Measurements from ENCODE around the gene CYP27B1. TPM values are rescaled to one million over a fixed set of nuclear protein-coding genes. Genes with fewer than 3 reads are reported as not detected.
A peak's percentile ranks its signal among the peaks of the same experiment; 100 is the strongest.

The CYP27B1 gene
- total RNA-seq, 2 experiments from 2014 or later: 6.6 to 6.8 TPM

GRCh38 chr12:57782608-57783465 is 16.0 kb upstream of the CYP27B1 start, which contains the start of gene TSFM:
Gene TSFM (plus strand): TSS chr12:57782787. CDS start chr12:57782802, 15 bp downstream.
- Mint-ChIP-seq H3K4me3 (peak within 1 kb of the TSS; percentile 98), H3K27me3 (no peaks in the 10 kb centered on the region), H3K9me3 (ENCODE audit: low read depth) (no peaks in the 10 kb centered on the region), H3K36me3 (ENCODE audit: low read depth) (peaks cover 16% of the 10 kb centered on the region), H3K27ac (peak within 1 kb of the TSS; percentile 98), H3K4me1 (peaks cover 35% of the 10 kb centered on the region)
- intact Hi-C loops (cut with DNase I, micrococcal nuclease): loop anchor here (1.0 to 5.0 kb wide), 6 partner anchors 11 to 158 kb away; partner anchors contain the start of genes CTDSP2 (in 2 of the 2), EEF1AKMT3 (in 2 of the 2), METTL1 (in 2 of the 2) and ATP23 (in 1 of the 2)
- ChIA-PET POLR2A (interaction anchor here (0.9 to 1.1 kb wide), 2 partner anchors 11 to 159 kb away, joined by 3 to 5 read pairs; partner anchors contain the start of genes ATP23, EEF1AKMT3 and METTL1), CTCF (interaction anchor here (0.6 to 3.8 kb wide), 25 partner anchors 10 to 157 kb away, joined by 3 to 24 read pairs (median 4); partner anchors contain the start of genes AVIL, CDK4, EEF1AKMT3 and METTL1)
- ATAC-seq: peak; percentile 93
- peak; percentile 99 for DNase-seq

- H3K27me3 Mint-ChIP-seq: no peaks in the 10 kb centered on the region
- intact Hi-C loops (cut with DNase I, micrococcal nuclease): loop anchor here (1.0 to 5.0 kb wide), 6 partner anchors 10 to 159 kb away; partner anchors contain the start of genes CTDSP2 (in 2 of the 2), EEF1AKMT3 (in 2 of the 2), METTL1 (in 2 of the 2) and ATP23 (in 1 of the 2)
- H3K4me1 Mint-ChIP-seq: peaks cover 35% of the 10 kb centered on the region
- ATAC-seq (peak; percentile 2), DNase-seq (no peak)
- H3K4me3 Mint-ChIP-seq: peak overlapping the region; percentile 98
- no peaks in the 10 kb centered on the region for H3K9me3 Mint-ChIP-seq (ENCODE audit: low read depth)
- CTCF ChIA-PET: interaction anchor here (0.9 to 3.8 kb wide), 17 partner anchors 10 to 607 kb away, joined by 3 to 24 read pairs (median 4); partner anchors contain the start of genes EEF1AKMT3, METTL1 and TSPAN31
- POLR2A ChIA-PET: interaction anchor here (1.1 kb wide), 1 partner anchor 159 kb away, joined by 3 read pairs; the partner anchor contains the start of gene ATP23
- peak overlapping the region; percentile 98 for H3K27ac Mint-ChIP-seq
- peaks cover 16% of the 10 kb centered on the region for H3K36me3 Mint-ChIP-seq (ENCODE audit: low read depth)
These were observed 15.3 kb upstream of the CYP27B1 start for GRCh38 chr12:57782243-57782607.

- Mint-ChIP-seq H3K4me3 (peak overlapping the region; percentile 98), H3K36me3 (ENCODE audit: low read depth) (peaks cover 15% of the 10 kb centered on the region), H3K27ac (peak overlapping the region; percentile 98), H3K27me3 (no peaks in the 10 kb centered on the region), H3K9me3 (ENCODE audit: low read depth) (no peaks in the 10 kb centered on the region), H3K4me1 (peaks cover 35% of the 10 kb centered on the region)
- ChIA-PET POLR2A (interaction anchor here (1.1 kb wide), 1 partner anchor 160 kb away, joined by 3 read pairs; the partner anchor contains the start of gene ATP23), CTCF (interaction anchor here (0.7 to 3.8 kb wide), 13 partner anchors 9 to 606 kb away, joined by 3 to 24 read pairs (median 4); partner anchors contain the start of genes EEF1AKMT3, METTL1 and TSPAN31)
- intact Hi-C loops (cut with DNase I, micrococcal nuclease): loop anchor here (1.0 to 5.0 kb wide), 6 partner anchors 10 to 159 kb away; partner anchors contain the start of genes CTDSP2 (in 2 of the 2), EEF1AKMT3 (in 2 of the 2), METTL1 (in 2 of the 2) and ATP23 (in 1 of the 2)
- DNase-seq: no peak
- ATAC-seq: no peak
These were observed 14.9 kb upstream of the CYP27B1 start for GRCh38 chr12:57781801-57782200.

GRCh38 chr12:57781244-57781643 is 14.4 kb upstream of the CYP27B1 start:
- H3K27ac Mint-ChIP-seq: peak overlapping the region; percentile 98
- POLR2A ChIA-PET: no interaction called here
- DNase-seq: no peak
- H3K9me3 Mint-ChIP-seq (ENCODE audit: low read depth): no peaks in the 10 kb centered on the region
- H3K4me1 Mint-ChIP-seq: peaks cover 35% of the 10 kb centered on the region
- CTCF ChIA-PET: interaction anchor here (0.7 to 3.8 kb wide), 16 partner anchors 9 to 606 kb away, joined by 3 to 24 read pairs (median 4); partner anchors contain the start of genes EEF1AKMT3, METTL1 and TSPAN31
- no peak overlapping the region for H3K4me3 Mint-ChIP-seq
- no peaks in the 10 kb centered on the region for H3K27me3 Mint-ChIP-seq
- no peak for ATAC-seq
- intact Hi-C loops (cut with DNase I, micrococcal nuclease): loop anchor here in 1 of 2 experiments (5.0 kb wide), 1 partner anchor 66 kb away; the partner anchor contains the start of gene CTDSP2
- peaks cover 16% of the 10 kb centered on the region for H3K36me3 Mint-ChIP-seq (ENCODE audit: low read depth)

GRCh38 chr12:57780284-57780897 is 13.5 kb upstream of the CYP27B1 start:
- ChIA-PET CTCF (interaction anchor here (1.1 to 1.7 kb wide), 4 partner anchors 21 to 124 kb away, joined by 3 to 4 read pairs (median 4); no protein-coding TSS in a partner anchor), POLR2A (no interaction called here)
- intact Hi-C loops (cut with DNase I, micrococcal nuclease): loop anchor here in 1 of 2 experiments (5.0 kb wide), 1 partner anchor 67 kb away; the partner anchor contains the start of gene CTDSP2
- Mint-ChIP-seq H3K27ac (no peak overlapping the region), H3K9me3 (ENCODE audit: low read depth) (no peaks in the 10 kb centered on the region), H3K4me1 (peaks cover 37% of the 10 kb centered on the region), H3K36me3 (ENCODE audit: low read depth) (peaks cover 22% of the 10 kb centered on the region), H3K4me3 (no peak overlapping the region), H3K27me3 (no peaks in the 10 kb centered on the region)
- no peak for DNase-seq
- no peak for ATAC-seq

- H3K4me3 Mint-ChIP-seq: no peak overlapping the region
- DNase-seq: no peak
- intact Hi-C loops (cut with DNase I, micrococcal nuclease): loop anchor here in 1 of 2 experiments (5.0 kb wide), 1 partner anchor 68 kb away; the partner anchor contains the start of gene CTDSP2
- no peaks in the 10 kb centered on the region for H3K9me3 Mint-ChIP-seq (ENCODE audit: low read depth)
- no peaks in the 10 kb centered on the region for H3K27me3 Mint-ChIP-seq
- ATAC-seq: no peak
- ChIA-PET POLR2A (no interaction called here), CTCF (interaction anchor here (0.6 to 2.7 kb wide), 9 partner anchors 14 to 137 kb away, joined by 3 to 15 read pairs (median 4); no protein-coding TSS in a partner anchor)
- peak overlapping the region; percentile 17 for H3K27ac Mint-ChIP-seq
- H3K36me3 Mint-ChIP-seq (ENCODE audit: low read depth): peaks cover 22% of the 10 kb centered on the region
- H3K4me1 Mint-ChIP-seq: peaks cover 37% of the 10 kb centered on the region
These were observed 12.9 kb upstream of the CYP27B1 start for GRCh38 chr12:57779736-57780135.

- Mint-ChIP-seq H3K27ac (no peak overlapping the region), H3K4me1 (peaks cover 36% of the 10 kb centered on the region), H3K9me3 (ENCODE audit: low read depth) (no peaks in the 10 kb centered on the region), H3K27me3 (no peaks in the 10 kb centered on the region), H3K4me3 (no peak overlapping the region), H3K36me3 (ENCODE audit: low read depth) (peaks cover 18% of the 10 kb centered on the region)
- DNase-seq (no peak), ATAC-seq (no peak)
- POLR2A ChIA-PET: interaction anchor here (0.7 kb wide), 1 partner anchor 18 kb away, joined by 7 read pairs; no protein-coding TSS in a partner anchor
- intact Hi-C loops (cut with DNase I, micrococcal nuclease): no loop called here
- CTCF ChIA-PET: interaction anchor here (2.7 kb wide), 1 partner anchor 21 kb away, joined by 15 read pairs; no protein-coding TSS in a partner anchor
These were observed 11.0 kb upstream of the CYP27B1 start for GRCh38 chr12:57777911-57778310.

- intact Hi-C loops (cut with DNase I, micrococcal nuclease): no loop called here
- CTCF ChIA-PET: interaction anchor here (0.6 to 2.7 kb wide), 4 partner anchors 11 to 127 kb away, joined by 3 to 15 read pairs (median 3); partner anchors contain the start of gene CYP27B1
- DNase-seq (no peak), ATAC-seq (no peak)
- Mint-ChIP-seq H3K9me3 (ENCODE audit: low read depth) (no peaks in the 10 kb centered on the region), H3K36me3 (ENCODE audit: low read depth) (peaks cover 16% of the 10 kb centered on the region), H3K4me3 (no peak overlapping the region), H3K27ac (no peak overlapping the region), H3K4me1 (peaks cover 33% of the 10 kb centered on the region), H3K27me3 (no peaks in the 10 kb centered on the region)
- POLR2A ChIA-PET: interaction anchor here (0.7 kb wide), 1 partner anchor 17 kb away, joined by 7 read pairs; no protein-coding TSS in a partner anchor
These were observed 10.5 kb upstream of the CYP27B1 start for GRCh38 chr12:57777367-57777766.

GRCh38 chr12:57776247-57776587 is 9.3 kb upstream of the CYP27B1 start:
- H3K4me1 Mint-ChIP-seq: peaks cover 28% of the 10 kb centered on the region
- H3K36me3 Mint-ChIP-seq (ENCODE audit: low read depth): peaks cover 16% of the 10 kb centered on the region
- intact Hi-C loops (cut with DNase I, micrococcal nuclease): no loop called here
- ChIA-PET CTCF (interaction anchor here (1.2 to 1.5 kb wide), 2 partner anchors 16 to 18 kb away, joined by 3 to 4 read pairs; no protein-coding TSS in a partner anchor), POLR2A (no interaction called here)
- no peak overlapping the region for H3K27ac Mint-ChIP-seq
- no peaks in the 10 kb centered on the region for H3K9me3 Mint-ChIP-seq (ENCODE audit: low read depth)
- no peak for ATAC-seq
- no peak for DNase-seq
- no peaks in the 10 kb centered on the region for H3K27me3 Mint-ChIP-seq
- H3K4me3 Mint-ChIP-seq: no peak overlapping the region

GRCh38 chr12:57775563-57776246 is 8.8 kb upstream of the CYP27B1 start:
- no peak for DNase-seq
- intact Hi-C loops (cut with DNase I, micrococcal nuclease): no loop called here
- POLR2A ChIA-PET: interaction anchor here (0.6 kb wide), 1 partner anchor 10 kb away, joined by 3 read pairs; no protein-coding TSS in a partner anchor

More at GRCh38 chr12:57775563-57776246, 8.8 kb upstream of the CYP27B1 start:
- H3K9me3 Mint-ChIP-seq (ENCODE audit: low read depth): no peaks in the 10 kb centered on the region
- H3K36me3 Mint-ChIP-seq (ENCODE audit: low read depth): peaks cover 18% of the 10 kb centered on the region
- H3K4me1 Mint-ChIP-seq: peaks cover 26% of the 10 kb centered on the region
- no peak overlapping the region for H3K4me3 Mint-ChIP-seq
- no peak overlapping the region for H3K27ac Mint-ChIP-seq
- H3K27me3 Mint-ChIP-seq: no peaks in the 10 kb centered on the region
- ATAC-seq: no peak
- CTCF ChIA-PET: interaction anchor here (0.8 to 1.5 kb wide), 5 partner anchors 16 to 22 kb away, joined by 3 to 5 read pairs (median 3); no protein-coding TSS in a partner anchor
